Left ventricle myocardium inferior (tissue), 1 donor: ENCODE measurements around the gene TGFBR3. TPM values are rescaled to one million over a fixed set of nuclear protein-coding genes. Genes with fewer than 3 reads are reported as not detected.

ENCODE experiments used
- DNase-seq: peaks from one replicate; pipeline ENCODE4 v3.0.0-alpha.2; 2020
- H3K27ac ChIP-seq: fragments of 200-600 bp; replicated peaks from 2 replicates; pipeline ENCODE4 v1.8.0; 2021
- H3K27me3 ChIP-seq: fragments of 200-600 bp; 2 replicates; pipeline ENCODE4 v1.8.0; 2021; ENCODE audit warnings: low read depth
- H3K36me3 ChIP-seq: fragments of 200-600 bp; 2 replicates; pipeline ENCODE4 v1.8.0; 2021
- H3K4me1 ChIP-seq: fragments of 200-600 bp; 2 replicates; pipeline ENCODE4 v1.8.0; 2021
- H3K4me3 ChIP-seq: fragments of 200-600 bp; 2 replicates; pipeline ENCODE4 v1.8.0; 2021; ENCODE audit warnings: mild to moderate bottlenecking, moderate library complexity
- H3K9me3 ChIP-seq: fragments of 200-600 bp; replicated peaks from 2 replicates; pipeline ENCODE4 v1.8.0; 2021
- CTCF ChIP-seq: fragments of 200-600 bp; IDR thresholded peaks from 2 replicates; pipeline ENCODE4 v1.8.0; 2021; ENCODE audit warnings: antibody characterized with exemption, mild to moderate bottlenecking, borderline replicate concordance
- intact Hi-C: fragments of 100-400 bp; cut with micrococcal nuclease; formaldehyde crosslinking; loops from one replicate; pipeline ENCODE4 v1.11.0; 2022
- total RNA-seq: library from RNA; stranded (reverse); fragmentation: NEBNext Ultra II Directional; extraction: Animal tissue kit (Norgen Biotek cat#: 25700); gene quantifications from one replicate; pipeline ENCODE4 v1.2.1, GENCODE V29; 2021
- donor health status: DM: no; HTN: yes; CAD: no; lungs with severe emphysema.

Gene TGFBR3
- total RNA-seq, 1 donor from 2014 or later = 24.6 TPM

- Histone ChIP-seq H3K27me3 (no peaks in the 10 kb centered on the region), H3K36me3 (no peaks in the 10 kb centered on the region), H3K9me3 (no peaks in the 10 kb centered on the region), H3K4me3 (no peak overlapping the region), H3K4me1 (no peaks in the 10 kb centered on the region), H3K27ac (no peak overlapping the region)
- intact Hi-C loops = no loop called here
- no peak for DNase-seq
- TF ChIP-seq CTCF = no peak
Measured at GRCh38 chr1:91676030-91676429, 209.9 kb downstream of the TGFBR3 start.

- H3K4me1 ChIP-seq = no peaks in the 10 kb centered on the region
- no peak overlapping the region for H3K27ac ChIP-seq
- no peak overlapping the region for H3K4me3 ChIP-seq
- no peaks in the 10 kb centered on the region for H3K9me3 ChIP-seq
- TF ChIP-seq CTCF = no peak
- no peak for DNase-seq
- no peaks in the 10 kb centered on the region for H3K27me3 ChIP-seq
- no peaks in the 10 kb centered on the region for H3K36me3 ChIP-seq
- intact Hi-C loops = no loop called here
Measured at GRCh38 chr1:91674107-91674506, 211.8 kb downstream of the TGFBR3 start.

- intact Hi-C loops = no loop called here
- Histone ChIP-seq H3K36me3 (no peaks in the 10 kb centered on the region), H3K9me3 (no peaks in the 10 kb centered on the region), H3K4me3 (no peak overlapping the region), H3K27me3 (no peaks in the 10 kb centered on the region), H3K4me1 (no peaks in the 10 kb centered on the region), H3K27ac (no peak overlapping the region)
- TF ChIP-seq CTCF = no peak
- no peak for DNase-seq
Measured at GRCh38 chr1:91673613-91674012, 212.3 kb downstream of the TGFBR3 start.

- intact Hi-C loops = no loop called here
- no peak for DNase-seq
- Histone ChIP-seq H3K9me3 (no peaks in the 10 kb centered on the region), H3K27ac (no peak overlapping the region), H3K4me1 (no peaks in the 10 kb centered on the region), H3K36me3 (no peaks in the 10 kb centered on the region), H3K27me3 (no peaks in the 10 kb centered on the region), H3K4me3 (no peak overlapping the region)
- TF ChIP-seq CTCF = no peak
Measured at GRCh38 chr1:91672601-91673161, 213.3 kb downstream of the TGFBR3 start.

- no peaks in the 10 kb centered on the region for H3K4me1 ChIP-seq
- TF ChIP-seq CTCF = no peak
- no peak for DNase-seq
- H3K27me3 ChIP-seq = no peaks in the 10 kb centered on the region
- no peaks in the 10 kb centered on the region for H3K9me3 ChIP-seq
- H3K36me3 ChIP-seq = no peaks in the 10 kb centered on the region
- no peak overlapping the region for H3K4me3 ChIP-seq
- H3K27ac ChIP-seq = no peak overlapping the region
- intact Hi-C loops = no loop called here
Measured at GRCh38 chr1:91670781-91671180, 215.2 kb downstream of the TGFBR3 start.
